ENCODE results near the gene MPIG6B.
A peak's percentile ranks its signal among the peaks of the same experiment; 100 is the strongest.
"Not testable (repeated sequence)": the region's sequence is repeated elsewhere in the genome, so short reads cannot be mapped to it uniquely, and the experiment has no call there.

The MPIG6B gene

DNA sequence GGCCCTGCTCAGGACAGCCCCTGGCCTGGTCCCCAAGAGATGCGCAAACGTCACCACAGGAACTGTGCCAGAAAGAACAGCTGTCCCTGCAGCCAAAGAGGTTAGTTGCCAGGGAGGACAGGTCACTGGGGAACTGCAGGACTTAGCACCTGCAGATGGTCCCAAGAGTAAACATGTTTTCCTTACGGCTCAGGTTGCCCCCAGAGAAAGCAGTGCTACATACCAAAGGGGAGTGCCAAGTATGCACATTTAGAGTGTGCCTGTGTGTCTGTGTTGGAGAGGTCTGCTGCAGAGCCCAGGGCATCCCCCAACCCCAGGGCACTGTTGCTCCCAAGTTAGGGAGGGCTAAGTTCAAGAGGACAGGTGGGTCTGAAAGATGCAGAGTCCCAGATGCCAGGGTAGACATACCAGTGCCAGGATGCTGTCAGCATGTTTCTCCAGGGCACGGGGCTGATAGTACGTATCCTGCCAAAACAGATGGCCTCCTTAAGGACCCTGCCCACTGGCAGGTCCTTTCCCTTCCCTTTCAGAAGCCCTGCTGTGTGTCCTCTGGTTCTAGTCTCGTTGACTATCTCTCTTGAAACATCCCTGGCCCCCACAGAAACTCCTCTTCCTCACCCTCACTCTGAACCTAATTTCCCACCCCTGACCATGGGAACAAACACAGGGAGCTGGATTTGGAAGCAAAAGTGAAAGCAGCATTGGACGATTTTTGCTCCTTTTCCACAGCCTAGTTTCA, 21.3 kb upstream of the MPIG6B start:
- no peak for FAIRE-seq

DNA sequence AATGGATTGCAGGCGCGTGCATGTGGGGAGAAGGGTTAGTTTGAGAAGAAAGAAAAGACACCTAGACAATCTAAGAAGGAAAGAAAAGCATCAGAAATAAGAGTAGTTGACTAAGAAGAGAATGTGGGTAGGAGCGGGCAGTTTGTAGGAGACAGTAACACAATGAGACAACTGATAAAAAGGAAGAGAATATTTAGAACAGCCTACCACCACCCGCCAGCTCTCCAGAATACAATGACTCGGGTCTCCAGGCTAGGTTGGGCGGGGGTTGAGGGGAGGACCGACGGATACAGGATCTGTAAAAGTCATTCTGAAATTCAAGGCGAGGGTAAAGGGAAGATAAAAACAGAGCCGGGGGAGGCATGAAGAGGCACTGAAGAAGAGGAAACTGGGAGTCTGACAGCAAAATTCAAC, 20.8 kb upstream of the MPIG6B start:
- no peak for FAIRE-seq

- FAIRE-seq, result peak; percentile 90
Measured at GRCh38 chr6:31702819-31703716, 20.1 kb upstream of the MPIG6B start, which contains the start of gene ABHD16A. Gene ABHD16A, minus strand, starts transcription at chr6:31703324. Its CDS starts 43 bp downstream, at chr6:31703281.

DNA sequence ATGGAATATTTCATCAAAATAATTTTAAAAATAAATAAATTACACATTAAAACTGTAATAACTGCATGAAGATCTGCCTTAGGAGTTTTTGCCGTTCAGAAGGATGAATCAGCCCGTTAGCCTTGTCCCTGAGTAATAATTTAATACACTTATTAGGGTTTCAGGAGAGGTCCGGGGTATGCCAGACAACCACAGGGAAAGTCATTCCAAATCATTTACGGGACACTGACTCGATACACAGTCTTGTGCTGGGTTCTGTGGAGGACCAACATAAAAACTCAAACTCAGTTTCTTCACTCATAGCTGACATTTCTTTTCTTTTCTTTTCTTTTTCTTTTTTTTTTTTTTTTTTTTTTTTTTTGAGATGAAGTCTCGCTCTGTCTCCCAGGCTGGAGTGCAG, 17.2 kb upstream of the MPIG6B start:
- FAIRE-seq, result no peak

DNA sequence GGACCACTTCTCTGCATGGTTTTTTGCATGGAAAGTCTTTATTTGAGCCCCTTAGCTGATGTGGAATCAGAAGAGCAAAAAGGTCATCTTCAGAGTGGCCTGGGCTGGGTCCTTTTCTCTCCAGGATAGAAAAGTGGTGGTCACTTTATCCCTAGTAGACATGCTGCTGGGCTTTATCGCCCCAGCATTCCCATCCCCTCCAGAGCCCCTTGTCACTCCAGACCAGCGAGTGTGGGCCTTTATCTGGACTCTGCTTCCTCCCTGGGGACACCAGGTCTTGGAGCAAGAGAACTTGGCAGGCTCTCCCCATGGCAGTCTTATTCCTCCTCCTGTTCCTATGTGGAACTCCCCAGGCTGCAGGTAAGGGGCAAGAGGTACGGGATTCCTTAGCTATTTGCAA, 16.6 kb upstream of the MPIG6B start, which contains the start of gene LY6G6F:
TSS of gene LY6G6F (plus strand) at position 268 of the 400 bp plus-strand sequence. CDS start at position 309, 41 bp downstream.
- no peak for FAIRE-seq

GRCh38 chr6:31707701-31708100, 15.5 kb upstream of the MPIG6B start:
- no peak for FAIRE-seq

- FAIRE-seq, result no peak
Measured at GRCh38 chr6:31708224-31708623, 14.9 kb upstream of the MPIG6B start.

- not testable (repeated sequence) for FAIRE-seq
Measured at GRCh38 chr6:31709157-31709556, 14.0 kb upstream of the MPIG6B start.

- FAIRE-seq, result no peak
Measured at GRCh38 chr6:31710523-31711219, 12.5 kb upstream of the MPIG6B start.

DNA sequence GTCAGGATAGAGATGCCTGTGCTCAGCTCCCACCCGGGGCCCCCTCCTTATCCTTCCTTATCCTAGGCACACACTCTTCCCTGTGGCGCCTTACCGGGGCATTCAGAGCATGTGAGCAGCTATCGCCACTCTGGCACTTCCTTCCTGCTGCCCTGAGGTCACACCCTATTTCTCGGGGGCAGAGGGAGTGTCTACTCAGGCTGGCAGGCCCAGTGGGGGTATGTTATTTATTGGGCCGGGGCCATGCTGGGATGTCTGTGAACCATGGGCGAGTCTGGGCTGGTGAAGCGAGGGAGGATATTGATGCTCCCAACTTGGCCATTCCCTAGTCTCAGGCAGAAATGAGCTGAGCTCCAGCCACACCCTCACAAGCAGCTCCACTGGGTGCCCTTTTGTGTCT, 11.9 kb upstream of the MPIG6B start:
- no peak for FAIRE-seq

DNA sequence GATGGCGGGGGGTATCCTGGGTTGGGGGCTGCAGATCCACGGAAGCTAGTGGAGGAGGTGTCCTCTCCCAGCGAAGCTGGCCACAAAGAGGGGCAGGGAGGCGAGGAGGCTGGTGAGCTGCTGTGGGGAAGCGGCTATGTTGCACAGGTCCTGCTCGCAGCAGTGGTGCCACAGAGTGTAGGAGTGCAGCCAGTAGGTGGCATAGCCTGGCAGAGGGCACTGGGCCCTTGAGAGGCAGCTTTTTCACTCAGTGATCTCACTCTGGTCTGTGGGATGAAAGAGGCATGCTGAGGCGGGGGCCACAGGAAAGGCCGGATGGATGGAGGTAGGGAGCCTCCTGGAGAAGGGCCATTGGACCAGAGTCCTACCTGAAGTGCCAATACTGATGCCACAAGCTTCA, 10.9 kb upstream of the MPIG6B start:
- FAIRE-seq, result no peak

GRCh38 chr6:31713465-31713864, 9.7 kb upstream of the MPIG6B start:
- no peak for FAIRE-seq

- FAIRE-seq, result no peak
Measured at GRCh38 chr6:31713991-31714684, 9.0 kb upstream of the MPIG6B start.

GRCh38 chr6:31715022-31715958, 7.9 kb upstream of the MPIG6B start, which contains the start of gene LY6G6D:
Gene LY6G6D, plus strand, starts transcription at chr6:31715348. Its CDS starts 8 bp downstream, at chr6:31715356.
- FAIRE-seq, result no peak

DNA sequence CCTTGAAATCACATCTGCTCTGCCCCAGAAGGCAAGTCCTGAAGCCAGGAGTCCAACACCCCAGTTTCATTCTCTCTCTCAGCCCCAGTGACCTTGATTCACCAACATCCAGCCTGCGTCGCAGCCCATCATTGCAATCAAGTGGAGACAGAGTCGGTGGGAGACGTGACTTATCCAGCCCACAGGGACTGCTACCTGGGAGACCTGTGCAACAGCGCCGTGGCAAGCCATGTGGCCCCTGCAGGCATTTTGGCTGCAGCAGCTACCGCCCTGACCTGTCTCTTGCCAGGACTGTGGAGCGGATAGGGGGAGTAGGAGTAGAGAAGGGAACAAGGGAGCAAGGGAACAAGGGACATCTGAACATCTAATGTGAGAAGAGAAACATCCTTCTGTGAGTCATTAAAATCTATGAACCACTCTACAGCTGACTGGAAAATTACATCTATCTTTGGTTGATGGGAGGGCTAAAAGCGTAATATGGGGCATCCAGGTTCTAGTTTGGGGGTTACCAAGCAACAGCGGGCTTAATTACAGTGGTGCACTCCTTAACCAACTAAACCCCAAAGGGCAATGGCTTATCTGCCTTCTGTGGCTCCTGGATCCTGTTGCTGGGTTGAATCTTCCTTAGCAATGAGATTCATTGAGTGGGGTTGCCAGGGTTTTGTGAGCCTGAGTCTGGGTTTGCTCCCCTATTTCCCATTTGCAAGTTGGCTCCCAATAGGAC, 5.5 kb upstream of the MPIG6B start:
- no peak for FAIRE-seq

- no peak for FAIRE-seq
Measured at GRCh38 chr6:31718265-31718664, 4.9 kb upstream of the MPIG6B start.

DNA sequence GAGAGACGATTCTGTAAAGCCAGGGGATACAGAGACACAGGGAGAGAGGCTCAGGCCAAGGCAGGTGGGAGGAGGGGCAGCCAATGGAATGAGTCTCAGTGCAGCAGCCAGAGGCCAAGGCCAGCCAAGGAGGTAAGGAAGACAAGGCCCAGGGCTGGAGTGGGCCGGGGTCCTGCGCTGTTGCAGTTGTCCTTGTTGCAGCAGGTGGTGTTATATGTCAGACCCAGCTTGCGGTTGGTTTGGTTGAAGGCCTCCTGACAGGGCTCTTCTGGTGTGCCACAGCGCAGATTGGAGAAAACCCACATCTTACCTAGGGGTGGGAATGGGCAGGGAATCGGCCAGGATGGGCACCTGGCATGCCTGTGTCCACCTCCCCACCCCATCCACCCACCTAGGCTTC, 4.2 kb upstream of the MPIG6B start:
- FAIRE-seq, result no peak

DNA sequence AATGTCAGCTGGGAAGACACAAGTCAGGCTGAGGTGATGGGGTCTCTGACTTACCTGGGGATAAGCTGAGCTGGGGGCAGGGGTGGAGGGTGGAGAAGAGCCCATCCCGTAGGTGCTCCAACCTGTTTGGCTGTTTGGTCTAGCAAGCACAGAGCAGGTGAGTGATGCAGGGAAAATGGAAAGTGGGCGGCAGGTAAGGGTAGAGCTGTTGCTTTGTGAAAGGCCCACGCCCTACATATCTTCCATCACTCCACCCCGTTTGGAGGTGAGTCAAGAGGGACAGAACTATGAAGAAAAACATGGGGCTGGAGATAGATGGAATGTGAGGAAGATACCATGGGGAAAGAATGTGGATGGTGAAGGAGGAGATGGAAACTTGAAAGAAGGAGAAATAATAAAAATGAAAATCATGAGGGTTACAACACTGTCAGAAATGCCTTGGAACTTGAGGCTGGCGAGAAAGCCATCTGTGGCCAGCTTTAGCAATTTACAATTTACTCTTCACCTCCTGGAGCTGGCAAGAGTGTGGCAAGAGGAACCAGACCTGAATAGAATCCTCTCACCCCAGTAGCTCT, 2.9 kb upstream of the MPIG6B start:
- no peak for FAIRE-seq

GRCh38 chr6:31721351-31722020, 1.7 kb upstream of the MPIG6B start, which contains the start of gene LY6G6C:
Gene LY6G6C, minus strand, starts transcription at chr6:31721746. Its CDS starts 67 bp downstream, at chr6:31721679.
- no peak for FAIRE-seq

Measured in endometrium (tissue), 2 donors.